Neural progenitor cell (in vitro differentiated cells): ENCODE measurements around the gene NWD2. TPM values are rescaled to one million over a fixed set of nuclear protein-coding genes. Genes with fewer than 3 reads are reported as not detected.

Experiments
- DNase-seq: peaks from one replicate; pipeline ENCODE4 v3.0.0-alpha.2; 2016; ENCODE audit warnings: low spot score
- H2AFZ ChIP-seq: fragments of 200-600 bp; sonication (generic); replicated peaks from 2 replicates; pipeline ENCODE4 v1.6.1; 2016; ENCODE audit warnings: antibody characterized with exemption
- H3F3A ChIP-seq: fragments of 200-600 bp; sonication (generic); 2 replicates; pipeline ENCODE4 v1.6.1; 2016; ENCODE audit warnings: antibody characterized with exemption, low read depth
- H3K27ac ChIP-seq: fragments of 200-600 bp; sonication (generic); 2 replicates; pipeline ENCODE4 v1.5.1; 2016; ENCODE audit warnings: mild to moderate bottlenecking
- H3K27me3 ChIP-seq: fragments of 200-600 bp; sonication (generic); 2 replicates; pipeline ENCODE4 v1.6.1; 2016; ENCODE audit warnings: mild to moderate bottlenecking, moderate library complexity
- H3K36me3 ChIP-seq: fragments of 200-600 bp; sonication (generic); 2 replicates; pipeline ENCODE4 v1.5.1; 2016
- H3K4me1 ChIP-seq: fragments of 200-600 bp; sonication (generic); 2 replicates; pipeline ENCODE4 v1.6.1; 2016; ENCODE audit warnings: mixed run types
- H3K4me2 ChIP-seq: fragments of 200-600 bp; sonication (generic); 2 replicates; pipeline ENCODE4 v1.6.1; 2016
- H3K4me3 ChIP-seq: fragments of 200-600 bp; sonication (generic); 2 replicates; pipeline ENCODE4 v1.5.1; 2016
- H3K79me2 ChIP-seq: fragments of 200-600 bp; sonication (generic); 2 replicates; pipeline ENCODE4 v1.6.1; 2016; ENCODE audit warnings: low read depth
- H3K9ac ChIP-seq: fragments of 200-600 bp; sonication (generic); 2 replicates; pipeline ENCODE4 v1.6.1; 2016
- H3K9me3 ChIP-seq: fragments of 200-600 bp; sonication (generic); 2 replicates; pipeline ENCODE4 v1.5.1; 2016; ENCODE audit warnings: low read depth
- H4K20me1 ChIP-seq: fragments of 200-600 bp; sonication (generic); 2 replicates; pipeline ENCODE4 v1.6.1; 2016; ENCODE audit warnings: low read depth
- H3K27ac Mint-ChIP-seq: 3 replicates; pipeline ENCODE4 v1.8.0; 2021; ENCODE audit warnings: mixed read lengths
- H3K27me3 Mint-ChIP-seq: 2 replicates; pipeline ENCODE4 v1.8.0; 2022; ENCODE audit warnings: low read depth, mild to moderate bottlenecking, inconsistent platforms, moderate library complexity, mixed read lengths; ENCODE audit not compliant: insufficient read depth
- H3K36me3 Mint-ChIP-seq: 3 replicates; pipeline ENCODE4 v1.8.0; 2021; ENCODE audit warnings: mixed read lengths
- H3K4me1 Mint-ChIP-seq: 3 replicates; pipeline ENCODE4 v1.8.0; 2021; ENCODE audit warnings: mixed read lengths
- H3K4me3 Mint-ChIP-seq: 3 replicates; pipeline ENCODE4 v1.8.0; 2021; ENCODE audit warnings: mild to moderate bottlenecking, moderate library complexity, mixed read lengths
- H3K9me3 Mint-ChIP-seq: 3 replicates; pipeline ENCODE4 v1.8.0; 2020; ENCODE audit warnings: mixed read lengths
- CTCF ChIP-seq: fragments of 200-600 bp; sonication (generic); IDR thresholded peaks from 2 replicates; pipeline ENCODE4 v1.5.1; 2017; ENCODE audit warnings: antibody characterized with exemption, mild to moderate bottlenecking
- EZH2 ChIP-seq: fragments of 200-600 bp; sonication (generic); IDR thresholded peaks from 2 replicates; pipeline ENCODE4 v1.6.1; 2017; ENCODE audit warnings: antibody characterized with exemption, mild to moderate bottlenecking, moderate library complexity
- EZH2phosphoT487 ChIP-seq: fragments of 200-600 bp; sonication (generic); IDR thresholded peaks from 2 replicates; pipeline ENCODE4 v1.6.1; 2017; ENCODE audit warnings: antibody characterized with exemption
- total RNA-seq: library from RNA; depleted of rRNA; stranded (reverse); fragments of >200 nt; gene quantifications from 2 replicates; pipeline ENCODE4 v1.2.3, GENCODE V29; 2015; ENCODE audit warnings: low replicate concordance

The NWD2 gene
- total RNA-seq, 1 donor from 2014 or later, result not detected

DNA sequence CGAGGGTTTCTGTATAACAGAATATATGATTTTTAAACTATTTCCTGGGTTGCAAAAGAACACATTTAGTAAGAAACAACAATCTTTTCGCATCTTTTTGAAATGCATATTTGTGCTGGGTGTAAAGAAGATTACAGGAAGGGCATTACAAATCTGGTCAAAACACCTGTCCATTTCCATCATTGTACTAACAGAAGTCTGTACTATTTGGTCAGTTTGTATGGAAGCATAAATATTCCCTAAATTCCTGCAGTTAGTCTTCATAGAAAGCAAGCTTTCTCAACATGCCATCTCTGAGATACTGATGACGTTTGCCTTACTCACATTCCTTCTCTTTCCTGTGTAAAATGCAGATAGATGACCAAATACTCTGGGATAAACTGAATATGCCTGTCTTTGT is 203.3 kb downstream of the NWD2 start:
- no peaks in the 10 kb centered on the region for H3K36me3 Mint-ChIP-seq

GRCh38 chr4:37450309-37450708 is 205.8 kb downstream of the NWD2 start:
- peaks cover 15% of the 10 kb centered on the region for H3K4me1 Mint-ChIP-seq
- no peak overlapping the region for H3K9ac ChIP-seq
- TF ChIP-seq EZH2, result no peak
- no peak for TF ChIP-seq EZH2phosphoT487
- TF ChIP-seq CTCF, result no peak
- H3K9me3 ChIP-seq, result no peaks in the 10 kb centered on the region
- H3K27ac ChIP-seq, result no peak overlapping the region
- no peak overlapping the region for H3K4me3 Mint-ChIP-seq
- peaks cover 10% of the 10 kb centered on the region for H3K4me1 ChIP-seq
- peaks cover 7% of the 10 kb centered on the region for H3F3A ChIP-seq
- H3K79me2 ChIP-seq, result no peaks in the 10 kb centered on the region
- no peaks in the 10 kb centered on the region for H3K36me3 Mint-ChIP-seq
- H3K4me3 ChIP-seq, result no peak overlapping the region
- H3K27me3 Mint-ChIP-seq, result no peaks in the 10 kb centered on the region
- H3K36me3 ChIP-seq, result no peaks in the 10 kb centered on the region
- no peaks in the 10 kb centered on the region for H3K9me3 Mint-ChIP-seq
- no peak overlapping the region for H3K4me2 ChIP-seq
- H3K27ac Mint-ChIP-seq, result no peak overlapping the region
- no peak for DNase-seq
- H4K20me1 ChIP-seq, result no peaks in the 10 kb centered on the region
- H3K27me3 ChIP-seq, result peaks cover 69% of the 10 kb centered on the region
- H2AFZ ChIP-seq, result no peak overlapping the region

More for the DNA sequence above, 203.3 kb downstream of the NWD2 start:
- DNase-seq, result no peak
- Histone ChIP-seq H3K27ac (no peak overlapping the region), H3K4me3 (no peak overlapping the region), H4K20me1 (no peaks in the 10 kb centered on the region), H3F3A (no peaks in the 10 kb centered on the region), H3K9ac (no peak overlapping the region), H3K27me3 (peaks cover 46% of the 10 kb centered on the region), H3K4me1 (no peaks in the 10 kb centered on the region), H3K9me3 (no peaks in the 10 kb centered on the region), H3K4me2 (no peak overlapping the region), H2AFZ (no peak overlapping the region), H3K79me2 (no peaks in the 10 kb centered on the region), H3K36me3 (no peaks in the 10 kb centered on the region)
- Mint-ChIP-seq H3K27me3 (no peaks in the 10 kb centered on the region), H3K4me3 (no peak overlapping the region), H3K9me3 (no peaks in the 10 kb centered on the region), H3K4me1 (peaks cover 2% of the 10 kb centered on the region), H3K27ac (no peak overlapping the region)
- TF ChIP-seq EZH2phosphoT487 (no peak), EZH2 (no peak), CTCF (no peak)

- Histone ChIP-seq H3K4me1 (peaks cover 10% of the 10 kb centered on the region), H3K9me3 (no peaks in the 10 kb centered on the region), H2AFZ (no peak overlapping the region), H3F3A (peaks cover 7% of the 10 kb centered on the region), H3K36me3 (no peaks in the 10 kb centered on the region), H3K79me2 (no peaks in the 10 kb centered on the region), H3K4me3 (no peak overlapping the region), H3K4me2 (no peak overlapping the region), H3K27me3 (peaks cover 75% of the 10 kb centered on the region), H3K27ac (no peak overlapping the region), H4K20me1 (no peaks in the 10 kb centered on the region), H3K9ac (no peak overlapping the region)
- DNase-seq, result no peak
- Mint-ChIP-seq H3K9me3 (no peaks in the 10 kb centered on the region), H3K4me3 (no peak overlapping the region), H3K27me3 (peaks cover 1% of the 10 kb centered on the region), H3K27ac (no peak overlapping the region), H3K36me3 (no peaks in the 10 kb centered on the region), H3K4me1 (peaks cover 18% of the 10 kb centered on the region)
- TF ChIP-seq EZH2 (no peak), CTCF (no peak), EZH2phosphoT487 (no peak)
Observed at GRCh38 chr4:37450911-37451310, 206.4 kb downstream of the NWD2 start.

DNA sequence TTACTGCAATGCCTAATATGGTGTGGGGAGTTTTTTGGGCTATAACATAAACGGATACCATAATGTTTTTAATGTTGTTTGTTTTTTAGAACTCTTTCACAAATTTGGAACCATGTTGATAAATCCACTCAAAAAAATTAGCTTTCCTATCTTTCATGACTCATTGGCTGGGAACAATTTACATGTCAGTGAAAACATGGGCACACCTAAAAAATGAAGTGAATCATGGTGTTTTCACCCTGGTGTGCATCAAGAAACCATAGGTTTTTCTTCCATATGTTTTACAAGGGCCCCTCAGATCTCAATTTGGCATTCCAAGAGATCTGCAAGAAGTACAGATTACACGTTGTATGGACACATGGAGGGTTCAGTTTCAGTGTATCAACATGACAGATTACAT is 207.1 kb downstream of the NWD2 start:
- H3K27ac Mint-ChIP-seq, result no peak overlapping the region
- H3K27me3 Mint-ChIP-seq, result peaks cover 2% of the 10 kb centered on the region

More for the DNA sequence above, 207.1 kb downstream of the NWD2 start:
- no peak for TF ChIP-seq EZH2
- DNase-seq, result no peak
- Mint-ChIP-seq H3K4me1 (peaks cover 18% of the 10 kb centered on the region), H3K9me3 (no peaks in the 10 kb centered on the region), H3K4me3 (no peak overlapping the region), H3K36me3 (no peaks in the 10 kb centered on the region)
- Histone ChIP-seq H3K4me1 (peaks cover 10% of the 10 kb centered on the region), H3K27me3 (peaks cover 83% of the 10 kb centered on the region), H3K4me3 (no peak overlapping the region), H3K36me3 (no peaks in the 10 kb centered on the region), H3K9ac (no peak overlapping the region), H3F3A (peaks cover 7% of the 10 kb centered on the region), H2AFZ (no peak overlapping the region), H3K4me2 (no peak overlapping the region), H4K20me1 (no peaks in the 10 kb centered on the region), H3K9me3 (no peaks in the 10 kb centered on the region), H3K27ac (no peak overlapping the region), H3K79me2 (no peaks in the 10 kb centered on the region)
